ENCODE measurements around the gene SPON1. TPM values are rescaled to one million over a fixed set of nuclear protein-coding genes. Genes with fewer than 3 reads are reported as not detected.

Gene SPON1
- total and polyA plus RNA-seq, 2 donors, result 1.6 to 3.6 TPM

GRCh38 chr11:14181121-14181520 is 218.6 kb downstream of the SPON1 start:
- no peak overlapping the region for H3K27ac ChIP-seq (ENCODE audit: low read depth in 1 of 2, low read length in 1 of 2)
- DNase-seq (ENCODE audit: low read depth in 6 of 9, low spot score in 9 of 9), result no peak
- H3K9me3 ChIP-seq (ENCODE audit: control insufficient read depth in 2 of 2, insufficient read depth in 1 of 2, low read length in 1 of 2), result no peaks in the 10 kb centered on the region

GRCh38 chr11:14182833-14183364 is 220.4 kb downstream of the SPON1 start:
- H3K36me3 ChIP-seq (ENCODE audit: control insufficient read depth in 2 of 2, insufficient read depth in 2 of 2, low read length in 1 of 2), result no peaks in the 10 kb centered on the region
- H3K4me3 ChIP-seq (ENCODE audit: low read length in 2 of 2), result no peak overlapping the region
- no peak overlapping the region for H3K27ac ChIP-seq (ENCODE audit: low read depth in 1 of 2, low read length in 1 of 2)
- no peaks in the 10 kb centered on the region for H3K9me3 ChIP-seq (ENCODE audit: control insufficient read depth in 2 of 2, insufficient read depth in 1 of 2, low read length in 1 of 2)
- DNase-seq (ENCODE audit: low read depth in 6 of 9, low spot score in 9 of 9), result no peak
- H3K27me3 ChIP-seq (ENCODE audit: control insufficient read depth in 2 of 2, insufficient read depth in 1 of 2, low read length in 1 of 2), result no peaks in the 10 kb centered on the region
- H3K4me1 ChIP-seq (ENCODE audit: control insufficient read depth in 2 of 2, insufficient read depth in 2 of 2, low read length in 2 of 2), result no peaks in the 10 kb centered on the region
- WGBS, result 79% methylated on average over 2 of the region's 2 CpGs

More at GRCh38 chr11:14181121-14181520, 218.6 kb downstream of the SPON1 start:
- Histone ChIP-seq H3K4me1 (ENCODE audit: control insufficient read depth in 2 of 2, insufficient read depth in 2 of 2, low read length in 2 of 2) (no peaks in the 10 kb centered on the region), H3K36me3 (ENCODE audit: control insufficient read depth in 2 of 2, insufficient read depth in 2 of 2, low read length in 1 of 2) (no peaks in the 10 kb centered on the region), H3K27me3 (ENCODE audit: control insufficient read depth in 2 of 2, insufficient read depth in 1 of 2, low read length in 1 of 2) (no peaks in the 10 kb centered on the region), H3K4me3 (ENCODE audit: low read length in 2 of 2) (no peak overlapping the region)

GRCh38 chr11:14184028-14184940 is 221.8 kb downstream of the SPON1 start:
- Histone ChIP-seq H3K4me1 (ENCODE audit: control insufficient read depth in 2 of 2, insufficient read depth in 2 of 2, low read length in 2 of 2) (no peaks in the 10 kb centered on the region), H3K36me3 (ENCODE audit: control insufficient read depth in 2 of 2, insufficient read depth in 2 of 2, low read length in 1 of 2) (no peaks in the 10 kb centered on the region), H3K4me3 (ENCODE audit: low read length in 2 of 2) (no peak overlapping the region), H3K27me3 (ENCODE audit: control insufficient read depth in 2 of 2, insufficient read depth in 1 of 2, low read length in 1 of 2) (no peaks in the 10 kb centered on the region), H3K27ac (ENCODE audit: low read depth in 1 of 2, low read length in 1 of 2) (no peak overlapping the region), H3K9me3 (ENCODE audit: control insufficient read depth in 2 of 2, insufficient read depth in 1 of 2, low read length in 1 of 2) (no peaks in the 10 kb centered on the region)
- 91% methylated on average over 4 of the region's 4 CpGs for WGBS
- DNase-seq (ENCODE audit: low read depth in 6 of 9, low spot score in 9 of 9), result no peak

GRCh38 chr11:14185461-14185860 is 222.9 kb downstream of the SPON1 start:
- no peaks in the 10 kb centered on the region for H3K4me1 ChIP-seq (ENCODE audit: control insufficient read depth in 2 of 2, insufficient read depth in 2 of 2, low read length in 2 of 2)
- no peaks in the 10 kb centered on the region for H3K9me3 ChIP-seq (ENCODE audit: control insufficient read depth in 2 of 2, insufficient read depth in 1 of 2, low read length in 1 of 2)
- WGBS, result 99% methylated on average over 1 of the region's 1 CpG
- H3K27ac ChIP-seq (ENCODE audit: low read depth in 1 of 2, low read length in 1 of 2), result no peak overlapping the region
- DNase-seq (ENCODE audit: low read depth in 6 of 9, low spot score in 9 of 9), result no peak
- no peaks in the 10 kb centered on the region for H3K27me3 ChIP-seq (ENCODE audit: control insufficient read depth in 2 of 2, insufficient read depth in 1 of 2, low read length in 1 of 2)
- H3K4me3 ChIP-seq (ENCODE audit: low read length in 2 of 2), result no peak overlapping the region
- H3K36me3 ChIP-seq (ENCODE audit: control insufficient read depth in 2 of 2, insufficient read depth in 2 of 2, low read length in 1 of 2), result no peaks in the 10 kb centered on the region

- no peaks in the 10 kb centered on the region for H3K4me1 ChIP-seq (ENCODE audit: control insufficient read depth in 2 of 2, insufficient read depth in 2 of 2, low read length in 2 of 2)
- H3K27ac ChIP-seq (ENCODE audit: low read depth in 1 of 2, low read length in 1 of 2), result no peak overlapping the region
- no peaks in the 10 kb centered on the region for H3K27me3 ChIP-seq (ENCODE audit: control insufficient read depth in 2 of 2, insufficient read depth in 1 of 2, low read length in 1 of 2)
- no peaks in the 10 kb centered on the region for H3K9me3 ChIP-seq (ENCODE audit: control insufficient read depth in 2 of 2, insufficient read depth in 1 of 2, low read length in 1 of 2)
- DNase-seq (ENCODE audit: low read depth in 6 of 9, low spot score in 9 of 9), result no peak
- no peaks in the 10 kb centered on the region for H3K36me3 ChIP-seq (ENCODE audit: control insufficient read depth in 2 of 2, insufficient read depth in 2 of 2, low read length in 1 of 2)
- no peak overlapping the region for H3K4me3 ChIP-seq (ENCODE audit: low read length in 2 of 2)
These were observed 223.7 kb downstream of the SPON1 start for GRCh38 chr11:14186046-14186775.

- WGBS, result 59% methylated on average over 3 of the region's 3 CpGs
- no peaks in the 10 kb centered on the region for H3K4me1 ChIP-seq (ENCODE audit: control insufficient read depth in 2 of 2, insufficient read depth in 2 of 2, low read length in 2 of 2)
- no peak overlapping the region for H3K27ac ChIP-seq (ENCODE audit: low read depth in 1 of 2, low read length in 1 of 2)
- no peaks in the 10 kb centered on the region for H3K27me3 ChIP-seq (ENCODE audit: control insufficient read depth in 2 of 2, insufficient read depth in 1 of 2, low read length in 1 of 2)
- no peak for DNase-seq (ENCODE audit: low read depth in 6 of 9, low spot score in 9 of 9)
- H3K36me3 ChIP-seq (ENCODE audit: control insufficient read depth in 2 of 2, insufficient read depth in 2 of 2, low read length in 1 of 2), result no peaks in the 10 kb centered on the region
- H3K4me3 ChIP-seq (ENCODE audit: low read length in 2 of 2), result no peak overlapping the region
- H3K9me3 ChIP-seq (ENCODE audit: control insufficient read depth in 2 of 2, insufficient read depth in 1 of 2, low read length in 1 of 2), result no peaks in the 10 kb centered on the region
These were observed 227.4 kb downstream of the SPON1 start for GRCh38 chr11:14189874-14190273.

GRCh38 chr11:14190992-14191778 is 228.7 kb downstream of the SPON1 start:
- Histone ChIP-seq H3K4me3 (ENCODE audit: low read length in 2 of 2) (no peak overlapping the region), H3K4me1 (ENCODE audit: control insufficient read depth in 2 of 2, insufficient read depth in 2 of 2, low read length in 2 of 2) (no peaks in the 10 kb centered on the region), H3K36me3 (ENCODE audit: control insufficient read depth in 2 of 2, insufficient read depth in 2 of 2, low read length in 1 of 2) (no peaks in the 10 kb centered on the region), H3K27ac (ENCODE audit: low read depth in 1 of 2, low read length in 1 of 2) (no peak overlapping the region), H3K9me3 (ENCODE audit: control insufficient read depth in 2 of 2, insufficient read depth in 1 of 2, low read length in 1 of 2) (no peaks in the 10 kb centered on the region), H3K27me3 (ENCODE audit: control insufficient read depth in 2 of 2, insufficient read depth in 1 of 2, low read length in 1 of 2) (no peaks in the 10 kb centered on the region)
- DNase-seq (ENCODE audit: low read depth in 6 of 9, low spot score in 9 of 9), result no peak
- WGBS, result 93% methylated on average over 6 of the region's 6 CpGs

- no peaks in the 10 kb centered on the region for H3K9me3 ChIP-seq (ENCODE audit: control insufficient read depth in 2 of 2, insufficient read depth in 1 of 2, low read length in 1 of 2)
- WGBS, result 92% methylated on average over 3 of the region's 3 CpGs
- no peaks in the 10 kb centered on the region for H3K4me1 ChIP-seq (ENCODE audit: control insufficient read depth in 2 of 2, insufficient read depth in 2 of 2, low read length in 2 of 2)
- no peaks in the 10 kb centered on the region for H3K27me3 ChIP-seq (ENCODE audit: control insufficient read depth in 2 of 2, insufficient read depth in 1 of 2, low read length in 1 of 2)
- no peak overlapping the region for H3K27ac ChIP-seq (ENCODE audit: low read depth in 1 of 2, low read length in 1 of 2)
- H3K36me3 ChIP-seq (ENCODE audit: control insufficient read depth in 2 of 2, insufficient read depth in 2 of 2, low read length in 1 of 2), result no peaks in the 10 kb centered on the region
- DNase-seq (ENCODE audit: low read depth in 6 of 9, low spot score in 9 of 9), result no peak
- H3K4me3 ChIP-seq (ENCODE audit: low read length in 2 of 2), result no peak overlapping the region
These were observed 231.1 kb downstream of the SPON1 start for GRCh38 chr11:14193644-14194043.

Measured in thymus (tissue), 11 donors.